Chondrocyte (in vitro differentiated cells): ENCODE results near the gene BLVRA. TPM values are rescaled to one million over a fixed set of nuclear protein-coding genes. Genes with fewer than 3 reads are reported as not detected.

Experiments used
- DNase-seq: peaks from one replicate; pipeline ENCODE4 v3.0.0; 2021; ENCODE audit warnings: mixed read lengths, low spot score
- H3K27ac Mint-ChIP-seq: one replicate; pipeline ENCODE4 v1.8.0; 2021; ENCODE audit warnings: mild to moderate bottlenecking, moderate library complexity, mixed read lengths; ENCODE audit not compliant: unreplicated experiment
- H3K27me3 Mint-ChIP-seq: 2 replicates; pipeline ENCODE4 v1.8.0; 2021; ENCODE audit warnings: low read depth, mixed read lengths
- H3K36me3 Mint-ChIP-seq: 2 replicates; pipeline ENCODE4 v1.8.0; 2021; ENCODE audit warnings: low read depth, mixed read lengths
- H3K4me1 Mint-ChIP-seq: 2 replicates; pipeline ENCODE4 v1.8.0; 2021; ENCODE audit warnings: low read depth, mild to moderate bottlenecking, mixed read lengths
- H3K4me3 Mint-ChIP-seq: one replicate; pipeline ENCODE4 v1.8.0; 2021; ENCODE audit warnings: mild to moderate bottlenecking, moderate library complexity, mixed read lengths; ENCODE audit not compliant: unreplicated experiment
- H3K9me3 Mint-ChIP-seq: 2 replicates; pipeline ENCODE4 v1.8.0; 2021; ENCODE audit warnings: low read depth, mixed read lengths
- CTCF ChIP-seq: fragments of 200-600 bp; sonication (generic); IDR thresholded peaks from 2 replicates; pipeline ENCODE4 v1.5.0; 2021; ENCODE audit warnings: antibody characterized with exemption, mild to moderate bottlenecking, moderate library complexity
- total RNA-seq: library from RNA; stranded (reverse); gene quantifications from 3 replicates; pipeline ENCODE4 v1.2.1, GENCODE V29; 2021

Gene BLVRA
- total RNA-seq, 1 donor from 2014 or later: 48.9 TPM

DNA sequence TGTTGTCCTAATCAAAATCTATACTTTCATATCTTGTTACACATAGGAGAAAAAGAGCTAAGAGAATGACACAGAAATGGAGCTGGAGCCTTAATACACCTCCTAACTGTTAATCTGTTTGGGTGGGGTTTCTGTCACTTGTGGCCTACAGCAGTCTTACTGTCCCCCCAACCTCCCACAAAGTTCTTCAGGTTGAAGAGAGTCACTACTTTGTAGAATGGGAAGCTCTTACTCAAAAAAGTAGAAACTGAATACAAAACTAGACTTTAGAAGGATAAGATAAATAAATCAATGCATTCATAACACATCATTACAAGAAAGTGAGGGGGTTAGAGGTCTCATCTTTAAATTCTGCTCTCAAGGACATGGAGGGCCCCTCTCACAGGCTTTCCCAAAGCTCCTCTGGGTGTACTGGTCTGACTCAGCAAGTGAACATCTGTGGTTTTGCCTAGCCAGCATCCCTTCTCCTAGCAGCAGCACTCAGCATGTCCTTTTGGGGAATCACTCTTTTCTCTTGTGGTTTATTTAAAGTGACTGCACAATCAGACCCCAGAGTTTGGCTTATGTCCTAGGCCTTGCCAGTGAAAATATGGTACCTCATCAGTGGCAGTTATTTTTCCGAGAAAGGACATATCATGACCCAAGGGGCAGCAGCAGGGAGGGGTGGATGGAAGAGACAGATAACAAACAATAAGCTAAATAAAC lies 2.0 kb upstream of the BLVRA start:
- H3K27ac Mint-ChIP-seq: peak overlapping the region; percentile 69
- H3K4me1 Mint-ChIP-seq: peaks cover 30% of the 10 kb centered on the region
- peaks cover 4% of the 10 kb centered on the region for H3K36me3 Mint-ChIP-seq
- DNase-seq: no peak
- TF ChIP-seq CTCF: no peak
- H3K27me3 Mint-ChIP-seq: peaks cover 4% of the 10 kb centered on the region
- no peaks in the 10 kb centered on the region for H3K9me3 Mint-ChIP-seq
- H3K4me3 Mint-ChIP-seq: no peak overlapping the region

- Mint-ChIP-seq H3K4me3 (peak overlapping the region; percentile 23), H3K27ac (peak overlapping the region; percentile 69), H3K36me3 (peaks cover 4% of the 10 kb centered on the region), H3K4me1 (peaks cover 30% of the 10 kb centered on the region), H3K27me3 (peaks cover 4% of the 10 kb centered on the region), H3K9me3 (no peaks in the 10 kb centered on the region)
- no peak for TF ChIP-seq CTCF
- no peak for DNase-seq
Observed at GRCh38 chr7:43757073-43757720, 1.3 kb upstream of the BLVRA start.

GRCh38 chr7:43758822-43759683 lies 573 bp downstream of the BLVRA start:
- peak overlapping the region; percentile 82 for H3K27ac Mint-ChIP-seq
- no peak for DNase-seq
- peaks cover 2% of the 10 kb centered on the region for H3K27me3 Mint-ChIP-seq
- peaks cover 3% of the 10 kb centered on the region for H3K36me3 Mint-ChIP-seq
- no peak for TF ChIP-seq CTCF
- peaks cover 43% of the 10 kb centered on the region for H3K4me1 Mint-ChIP-seq
- H3K4me3 Mint-ChIP-seq: peak overlapping the region; percentile 79
- no peaks in the 10 kb centered on the region for H3K9me3 Mint-ChIP-seq

DNA sequence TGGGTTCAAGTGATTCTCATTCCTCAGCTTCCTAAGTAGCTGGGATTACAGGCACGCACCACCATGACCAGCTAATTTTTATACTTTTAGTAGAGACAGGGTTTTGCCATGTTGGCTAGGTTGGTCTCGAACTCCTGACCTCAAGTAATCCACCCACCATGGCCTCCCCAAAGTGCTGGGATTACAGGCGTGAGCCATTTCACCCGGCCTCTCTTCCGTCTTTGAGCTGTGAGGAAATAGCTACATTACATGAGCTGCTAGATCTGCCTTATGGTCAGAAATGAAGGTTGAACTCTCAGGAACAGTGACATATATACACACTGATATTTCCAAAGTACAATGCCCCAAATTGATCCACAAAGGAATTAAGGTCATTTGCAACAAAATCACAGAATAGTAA lies 2.4 kb downstream of the BLVRA start:
- Mint-ChIP-seq H3K9me3 (no peaks in the 10 kb centered on the region), H3K36me3 (peaks cover 3% of the 10 kb centered on the region), H3K4me1 (peaks cover 52% of the 10 kb centered on the region), H3K27ac (no peak overlapping the region), H3K4me3 (no peak overlapping the region), H3K27me3 (no peaks in the 10 kb centered on the region)
- TF ChIP-seq CTCF: no peak
- DNase-seq: no peak

DNA sequence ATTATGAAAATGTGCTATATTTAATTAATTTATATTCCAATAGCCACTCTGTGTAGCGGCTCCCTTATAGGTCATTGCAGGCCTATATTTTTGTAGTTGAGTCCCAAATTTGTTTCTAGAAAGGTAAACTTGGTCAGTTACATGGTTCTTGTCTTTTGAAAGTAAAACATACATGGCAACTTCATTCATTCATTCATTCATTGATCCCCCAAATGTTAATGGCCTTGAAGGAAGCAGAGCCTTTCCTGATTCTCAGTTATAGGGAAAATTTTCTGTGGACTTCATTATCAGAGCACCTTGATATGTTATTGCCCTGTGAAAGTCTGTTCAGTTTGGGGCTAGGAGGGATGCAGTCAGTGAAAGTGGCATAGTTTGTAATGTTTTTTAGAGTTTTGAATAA lies 2.9 kb downstream of the BLVRA start:
- Mint-ChIP-seq H3K4me3 (no peak overlapping the region), H3K4me1 (peaks cover 49% of the 10 kb centered on the region), H3K27me3 (no peaks in the 10 kb centered on the region), H3K36me3 (peaks cover 3% of the 10 kb centered on the region), H3K27ac (no peak overlapping the region), H3K9me3 (no peaks in the 10 kb centered on the region)
- no peak for TF ChIP-seq CTCF
- DNase-seq: no peak
